Measurements from ENCODE around the gene TEX38.
"Not testable (repeated sequence)": the region's sequence is repeated elsewhere in the genome, so short reads cannot be mapped to it uniquely, and the experiment has no call there.

The TEX38 gene

GRCh38 chr1:46671554-46671953, at the start of gene TEX38:
TEX38 (plus strand) TSS chr1:46671854; CDS start chr1:46671935, 81 bp downstream.
- no peak for DNase-seq

GRCh38 chr1:46621930-46622329, 49.7 kb upstream of the TEX38 start:
- no peak for DNase-seq

GRCh38 chr1:46622344-46622743, 49.3 kb upstream of the TEX38 start:
- DNase-seq = no peak

- DNase-seq = no peak
Observed at GRCh38 chr1:46623743-46624644, 47.7 kb upstream of the TEX38 start.

- no peak for DNase-seq
Observed at GRCh38 chr1:46630719-46631118, 40.9 kb upstream of the TEX38 start.

- no peak for DNase-seq
Observed at GRCh38 chr1:46635205-46635604, 36.4 kb upstream of the TEX38 start.

- no peak for DNase-seq
Observed at GRCh38 chr1:46637444-46638083, 34.1 kb upstream of the TEX38 start.

GRCh38 chr1:46638921-46639320, 32.7 kb upstream of the TEX38 start:
- no peak for DNase-seq

- DNase-seq = no peak
Observed at GRCh38 chr1:46639547-46639946, 32.1 kb upstream of the TEX38 start.

- no peak for DNase-seq
Observed at GRCh38 chr1:46642115-46642680, 29.5 kb upstream of the TEX38 start.

- DNase-seq = peak; percentile 87
Observed at GRCh38 chr1:46643368-46643775, 28.3 kb upstream of the TEX38 start.

GRCh38 chr1:46645815-46646214, 25.8 kb upstream of the TEX38 start:
- DNase-seq = no peak

GRCh38 chr1:46646331-46646730, 25.3 kb upstream of the TEX38 start:
- DNase-seq = no peak

- no peak for DNase-seq
Observed at GRCh38 chr1:46646844-46647243, 24.8 kb upstream of the TEX38 start.

GRCh38 chr1:46647611-46648010, 24.0 kb upstream of the TEX38 start:
- DNase-seq = no peak

GRCh38 chr1:46649764-46650163, 21.9 kb upstream of the TEX38 start:
- DNase-seq = no peak

GRCh38 chr1:46650491-46650890, 21.2 kb upstream of the TEX38 start:
- DNase-seq = no peak

- not testable (repeated sequence) for DNase-seq
Observed at GRCh38 chr1:46651152-46651551, 20.5 kb upstream of the TEX38 start.

- no peak for DNase-seq
Observed at GRCh38 chr1:46652321-46653100, 19.1 kb upstream of the TEX38 start.

- no peak for DNase-seq
Observed at GRCh38 chr1:46653405-46653958, 18.2 kb upstream of the TEX38 start.

GRCh38 chr1:46654012-46654411, 17.6 kb upstream of the TEX38 start:
- no peak for DNase-seq

GRCh38 chr1:46654698-46655097, 17.0 kb upstream of the TEX38 start:
- DNase-seq = not testable (repeated sequence)

- no peak for DNase-seq
Observed at GRCh38 chr1:46655848-46656247, 15.8 kb upstream of the TEX38 start.

Measured in COR-L47 (cell line).